Measurements from ENCODE around the gene IP6K1.

Gene IP6K1

DNA sequence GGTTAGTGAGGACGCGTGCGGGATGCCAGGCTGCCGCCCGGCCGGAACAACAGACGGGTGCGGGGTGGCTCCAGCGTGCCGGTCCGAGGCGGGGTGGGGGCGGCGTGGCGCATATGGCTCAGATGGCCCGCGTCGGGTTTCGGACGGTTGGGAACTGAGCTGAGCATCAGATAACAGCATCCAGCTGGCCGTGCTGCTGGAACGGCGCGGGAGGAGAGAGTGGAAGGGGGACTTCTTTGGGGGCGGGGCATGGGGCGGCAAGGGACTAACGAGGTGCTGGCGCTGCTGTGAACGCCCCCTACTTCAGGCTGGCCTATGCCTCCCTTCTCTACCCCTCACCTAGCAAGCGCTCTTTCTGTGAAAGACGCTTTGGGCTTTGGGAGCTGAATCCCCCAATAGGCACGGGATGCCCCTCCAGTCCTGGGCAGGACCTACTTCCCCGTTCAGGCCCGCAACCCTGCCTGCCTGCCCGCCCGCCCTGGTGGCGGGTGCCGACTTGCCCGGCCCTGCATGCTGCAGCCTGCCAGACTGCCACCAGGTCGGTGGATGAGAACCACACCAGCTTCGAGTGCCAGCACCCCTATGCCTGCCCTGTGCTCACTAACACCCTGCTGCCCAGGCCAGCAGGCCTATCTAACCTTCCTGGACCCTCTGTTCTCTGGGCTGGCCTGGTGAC is 17.3 kb upstream of the IP6K1 start:
- WGBS (ENCODE audit: insufficient coverage) = under 1% methylated on average over 27 of the region's 41 CpGs
- ChIA-PET CTCF (interaction anchor here (0.8 to 31.1 kb wide), 13 partner anchors 9 to 102 kb away, joined by 3 to 807 read pairs (median 9); partner anchors contain the start of genes AMIGO3, IP6K1, MST1R and UBA7), POLR2A (interaction anchor here (1.2 to 7.4 kb wide), 9 partner anchors 10 to 137 kb away, joined by 3 to 111 read pairs (median 5); partner anchors contain the start of genes IP6K1, RBM6 and UBA7)
- Histone ChIP-seq H3K9me3 (ENCODE audit: control extremely low read depth in 1 of 5, control insufficient read depth in 4 of 5, insufficient read depth in 2 of 5, low read depth in 1 of 5, low read length in 4 of 5) (no peaks in the 10 kb centered on the region), H3K4me1 (ENCODE audit: control extremely low read depth in 1 of 4, control insufficient read depth in 4 of 4, insufficient read depth in 4 of 4, low read length in 3 of 4) (peaks cover 9 to 56% (median 53%) of the 10 kb centered on the region in 4 experiments), H3K27ac (ENCODE audit: insufficient read depth in 1 of 2, low read depth in 1 of 2, low read length in 2 of 2, poor library complexity in 1 of 2, severe bottlenecking in 2 of 2) (peak overlapping the region; percentile 68 to 92), H3K4me3 (ENCODE audit: control insufficient read depth in 1 of 7, extremely low read depth in 1 of 7, insufficient read depth in 4 of 7, low read depth in 2 of 7, low read length in 6 of 7) (peak overlapping the region; percentile 72 to 95 (median 86)), H3K36me3 (ENCODE audit: control insufficient read depth in 4 of 4, insufficient read depth in 4 of 4, low read length in 3 of 4) (peaks cover 0 to 33% (median 6%) of the 10 kb centered on the region in 4 experiments), H3K27me3 (replicated peaks in 2 of 5; ENCODE audit: control insufficient read depth in 4 of 5, insufficient read depth in 5 of 5, low read length in 4 of 5) (no peaks in the 10 kb centered on the region)
- DNase-seq = peak; percentile 62 to 86 (median 79)

- WGBS (ENCODE audit: insufficient coverage) = 0% methylated on average over 53 of the region's 71 CpGs
- Histone ChIP-seq H3K27ac (ENCODE audit: insufficient read depth in 1 of 2, low read depth in 1 of 2, low read length in 2 of 2, poor library complexity in 1 of 2, severe bottlenecking in 2 of 2) (peak within 1 kb of the TSS; percentile 68 to 92), H3K4me3 (ENCODE audit: control insufficient read depth in 1 of 7, extremely low read depth in 1 of 7, insufficient read depth in 4 of 7, low read depth in 2 of 7, low read length in 6 of 7) (peak within 1 kb of the TSS; percentile 72 to 95 (median 86)), H3K4me1 (ENCODE audit: control extremely low read depth in 1 of 4, control insufficient read depth in 4 of 4, insufficient read depth in 4 of 4, low read length in 3 of 4) (peaks cover 7 to 49% (median 46%) of the 10 kb centered on the region in 4 experiments), H3K36me3 (ENCODE audit: control insufficient read depth in 4 of 4, insufficient read depth in 4 of 4, low read length in 3 of 4) (peaks cover 0 to 26% (median 6%) of the 10 kb centered on the region in 4 experiments), H3K9me3 (ENCODE audit: control extremely low read depth in 1 of 5, control insufficient read depth in 4 of 5, insufficient read depth in 2 of 5, low read depth in 1 of 5, low read length in 4 of 5) (no peaks in the 10 kb centered on the region), H3K27me3 (replicated peaks in 2 of 5; ENCODE audit: control insufficient read depth in 4 of 5, insufficient read depth in 5 of 5, low read length in 4 of 5) (no peaks in the 10 kb centered on the region)
- CTCF ChIA-PET = interaction anchor here (0.8 to 31.1 kb wide), 21 partner anchors 10 to 127 kb away, joined by 3 to 807 read pairs (median 4); partner anchors contain the start of genes AMIGO3, IP6K1, MON1A and MST1R
- POLR2A ChIA-PET = interaction anchor here (0.5 to 7.4 kb wide), 12 partner anchors 11 to 228 kb away, joined by 3 to 111 read pairs (median 4); partner anchors contain the start of genes IP6K1, RBM6 and UBA7
- peak; percentile 88 to 92 (median 91) for DNase-seq
Observed at GRCh38 chr3:49802719-49803464, 16.6 kb upstream of the IP6K1 start, which contains the start of gene INKA1. Gene INKA1, plus strand, starts transcription at chr3:49803261. Its CDS starts 132 bp downstream, at chr3:49803393.

DNA sequence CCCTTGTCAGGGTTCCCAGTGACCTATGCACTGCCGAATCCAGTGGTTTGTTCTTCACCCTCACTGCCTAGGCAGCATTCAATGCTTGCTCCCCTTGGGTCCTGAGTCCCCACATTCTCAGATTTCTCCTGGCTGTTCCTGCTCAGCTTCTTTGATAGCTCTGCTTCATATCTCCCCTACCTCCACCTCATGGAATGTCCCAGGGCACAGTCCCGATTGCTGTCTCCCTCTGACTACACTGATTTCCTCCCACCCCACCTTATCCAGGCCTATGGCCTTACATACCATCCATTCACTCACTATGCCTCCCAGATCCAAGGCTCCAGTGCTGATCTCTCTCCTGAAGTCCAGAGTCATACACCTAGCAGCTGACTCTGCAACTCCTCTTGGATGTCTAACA is 14.8 kb upstream of the IP6K1 start:
- Histone ChIP-seq H3K27ac (ENCODE audit: insufficient read depth in 1 of 2, low read depth in 1 of 2, low read length in 2 of 2, poor library complexity in 1 of 2, severe bottlenecking in 2 of 2) (no peak overlapping the region), H3K4me3 (ENCODE audit: control insufficient read depth in 1 of 7, extremely low read depth in 1 of 7, insufficient read depth in 4 of 7, low read depth in 2 of 7, low read length in 6 of 7) (no peak overlapping the region), H3K4me1 (ENCODE audit: control extremely low read depth in 1 of 4, control insufficient read depth in 4 of 4, insufficient read depth in 4 of 4, low read length in 3 of 4) (peaks cover 4 to 33% (median 29%) of the 10 kb centered on the region in 4 experiments), H3K36me3 (ENCODE audit: control insufficient read depth in 4 of 4, insufficient read depth in 4 of 4, low read length in 3 of 4) (peaks cover 0 to 19% (median 6%) of the 10 kb centered on the region in 4 experiments), H3K27me3 (replicated peaks in 2 of 5; ENCODE audit: control insufficient read depth in 4 of 5, insufficient read depth in 5 of 5, low read length in 4 of 5) (no peaks in the 10 kb centered on the region), H3K9me3 (ENCODE audit: control extremely low read depth in 1 of 5, control insufficient read depth in 4 of 5, insufficient read depth in 2 of 5, low read depth in 1 of 5, low read length in 4 of 5) (no peaks in the 10 kb centered on the region)
- ChIA-PET CTCF (interaction anchor here (1.2 to 31.1 kb wide), 11 partner anchors 11 to 109 kb away, joined by 3 to 807 read pairs (median 8); partner anchors contain the start of genes IP6K1, MST1R and UBA7), POLR2A (interaction anchor here (7.4 kb wide), 1 partner anchor 38 kb away, joined by 111 read pairs; no protein-coding TSS in a partner anchor)
- WGBS (ENCODE audit: insufficient coverage) = 93% methylated on average over 2 of the region's 2 CpGs
- DNase-seq = no peak

GRCh38 chr3:49799761-49800160 is 13.4 kb upstream of the IP6K1 start, which contains the start of gene CDHR4:
Gene CDHR4, minus strand, starts transcription at chr3:49799873. Its CDS starts 61 bp downstream, at chr3:49799812.
- H3K27me3 ChIP-seq (replicated peaks in 2 of 5; ENCODE audit: control insufficient read depth in 4 of 5, insufficient read depth in 5 of 5, low read length in 4 of 5) = no peaks in the 10 kb centered on the region
- no peak within 1 kb of the TSS for H3K4me3 ChIP-seq (ENCODE audit: control insufficient read depth in 1 of 7, extremely low read depth in 1 of 7, insufficient read depth in 4 of 7, low read depth in 2 of 7, low read length in 6 of 7)
- WGBS (ENCODE audit: insufficient coverage) = 100% methylated on average over 2 of the region's 4 CpGs
- no peak within 1 kb of the TSS for H3K27ac ChIP-seq (ENCODE audit: insufficient read depth in 1 of 2, low read depth in 1 of 2, low read length in 2 of 2, poor library complexity in 1 of 2, severe bottlenecking in 2 of 2)
- no peaks in the 10 kb centered on the region for H3K9me3 ChIP-seq (ENCODE audit: control extremely low read depth in 1 of 5, control insufficient read depth in 4 of 5, insufficient read depth in 2 of 5, low read depth in 1 of 5, low read length in 4 of 5)
- ChIA-PET POLR2A (interaction anchor here (0.5 kb wide), 1 partner anchor 61 kb away, joined by 3 read pairs; no protein-coding TSS in a partner anchor), CTCF (interaction anchor here (0.8 to 31.1 kb wide), 3 partner anchors 13 to 101 kb away, joined by 3 to 807 read pairs (median 28); partner anchors contain the start of gene IP6K1)
- no peak for DNase-seq
- peaks cover 0 to 10% (median 4%) of the 10 kb centered on the region in 4 experiments for H3K36me3 ChIP-seq (ENCODE audit: control insufficient read depth in 4 of 4, insufficient read depth in 4 of 4, low read length in 3 of 4)
- H3K4me1 ChIP-seq (ENCODE audit: control extremely low read depth in 1 of 4, control insufficient read depth in 4 of 4, insufficient read depth in 4 of 4, low read length in 3 of 4) = peaks cover under 1 to 20% (median 15%) of the 10 kb centered on the region in 4 experiments

DNA sequence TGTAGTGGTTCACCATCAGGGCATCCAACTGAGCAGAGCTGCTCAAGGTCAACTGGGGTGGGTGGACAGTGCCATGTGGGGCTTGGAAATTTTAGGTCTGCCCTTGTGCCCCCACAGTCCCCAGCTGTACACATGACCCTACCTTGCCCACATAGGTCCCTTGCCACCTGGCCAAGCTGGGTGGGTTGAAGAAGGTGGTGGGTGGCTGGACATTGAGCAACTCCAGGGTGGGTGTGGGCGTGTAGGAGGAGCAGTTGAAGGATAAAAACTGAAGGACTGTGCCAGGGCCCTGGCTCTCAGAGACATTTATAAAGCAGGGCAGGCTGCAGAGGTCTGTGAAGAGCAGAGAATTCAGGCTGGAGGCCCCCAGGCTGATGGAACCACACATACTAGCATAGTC is 12.8 kb upstream of the IP6K1 start:
- CTCF ChIA-PET = interaction anchor here (0.8 to 31.1 kb wide), 2 partner anchors 37 to 102 kb away, joined by 3 to 807 read pairs; no protein-coding TSS in a partner anchor
- DNase-seq = no peak
- H3K4me1 ChIP-seq (ENCODE audit: control extremely low read depth in 1 of 4, control insufficient read depth in 4 of 4, insufficient read depth in 4 of 4, low read length in 3 of 4) = peaks cover 0 to 13% (median 9%) of the 10 kb centered on the region in 4 experiments
- 100% methylated on average over 1 of the region's 1 CpG for WGBS (ENCODE audit: insufficient coverage)
- POLR2A ChIA-PET = interaction anchor here (0.5 to 0.8 kb wide), 2 partner anchors 40 to 62 kb away, joined by 3 to 4 read pairs; no protein-coding TSS in a partner anchor
- H3K27ac ChIP-seq (ENCODE audit: insufficient read depth in 1 of 2, low read depth in 1 of 2, low read length in 2 of 2, poor library complexity in 1 of 2, severe bottlenecking in 2 of 2) = no peak overlapping the region
- H3K4me3 ChIP-seq (ENCODE audit: control insufficient read depth in 1 of 7, extremely low read depth in 1 of 7, insufficient read depth in 4 of 7, low read depth in 2 of 7, low read length in 6 of 7) = no peak overlapping the region
- no peaks in the 10 kb centered on the region for H3K27me3 ChIP-seq (replicated peaks in 2 of 5; ENCODE audit: control insufficient read depth in 4 of 5, insufficient read depth in 5 of 5, low read length in 4 of 5)
- no peaks in the 10 kb centered on the region for H3K9me3 ChIP-seq (ENCODE audit: control extremely low read depth in 1 of 5, control insufficient read depth in 4 of 5, insufficient read depth in 2 of 5, low read depth in 1 of 5, low read length in 4 of 5)
- H3K36me3 ChIP-seq (ENCODE audit: control insufficient read depth in 4 of 4, insufficient read depth in 4 of 4, low read length in 3 of 4) = peaks cover 0 to 3% (median 0%) of the 10 kb centered on the region in 4 experiments

DNA sequence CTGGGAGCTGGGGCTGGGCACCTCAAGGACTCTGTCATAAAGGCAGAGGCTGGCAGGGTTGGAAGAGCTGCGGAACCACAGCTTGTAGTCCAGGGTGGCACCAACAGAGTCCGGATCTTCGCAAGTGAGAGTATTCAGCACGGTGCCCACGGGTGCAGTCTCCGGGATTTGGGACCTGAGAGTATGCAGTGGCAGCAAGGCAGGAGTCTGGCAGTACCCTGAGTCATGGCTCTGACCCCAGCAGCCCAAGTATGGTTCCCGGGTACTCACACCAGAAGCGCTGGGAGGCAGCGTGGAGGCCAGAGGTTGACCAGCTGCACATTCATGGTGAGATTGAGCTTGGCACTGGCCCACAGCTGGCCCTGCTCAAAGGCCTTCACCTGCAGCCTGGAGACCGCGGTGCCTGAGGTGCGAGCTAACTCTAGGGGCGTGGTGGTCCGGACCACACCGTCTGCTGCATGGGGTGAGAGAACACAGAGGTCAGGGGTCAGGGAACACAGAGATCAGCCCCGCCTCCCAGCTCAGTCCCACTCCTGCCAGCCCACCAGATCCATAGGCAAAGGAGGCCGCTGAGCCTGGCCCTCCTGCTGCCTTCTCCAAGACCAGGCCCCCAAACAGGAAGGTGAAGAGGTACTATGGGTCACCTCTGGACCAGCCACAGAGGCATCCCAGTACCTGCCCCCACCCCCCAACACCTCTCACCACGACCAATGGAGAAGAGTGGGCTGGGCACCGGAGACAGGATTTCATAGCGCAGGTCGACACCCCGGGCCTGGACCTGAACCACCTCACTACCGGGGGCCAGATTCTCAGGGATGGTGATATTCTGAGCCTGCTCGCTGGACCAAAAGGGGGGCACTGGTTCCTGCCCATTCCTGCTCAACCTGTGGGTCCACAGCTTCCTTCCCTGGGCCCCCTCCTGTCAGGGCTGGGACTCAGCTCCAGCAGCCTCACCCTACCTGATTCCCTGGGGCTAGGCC is 8.9 kb upstream of the IP6K1 start:
- H3K27me3 ChIP-seq (replicated peaks in 2 of 5; ENCODE audit: control insufficient read depth in 4 of 5, insufficient read depth in 5 of 5, low read length in 4 of 5) = no peaks in the 10 kb centered on the region
- DNase-seq = no peak
- peaks cover 0 to 7% (median 4%) of the 10 kb centered on the region in 4 experiments for H3K4me1 ChIP-seq (ENCODE audit: control extremely low read depth in 1 of 4, control insufficient read depth in 4 of 4, insufficient read depth in 4 of 4, low read length in 3 of 4)
- CTCF ChIA-PET = interaction anchor here (31.1 kb wide), 1 partner anchor 41 kb away, joined by 807 read pairs; no protein-coding TSS in a partner anchor
- H3K27ac ChIP-seq (ENCODE audit: insufficient read depth in 1 of 2, low read depth in 1 of 2, low read length in 2 of 2, poor library complexity in 1 of 2, severe bottlenecking in 2 of 2) = no peak overlapping the region
- WGBS (ENCODE audit: insufficient coverage) = 98% methylated on average over 20 of the region's 24 CpGs
- POLR2A ChIA-PET = no interaction called here
- no peaks in the 10 kb centered on the region for H3K9me3 ChIP-seq (ENCODE audit: control extremely low read depth in 1 of 5, control insufficient read depth in 4 of 5, insufficient read depth in 2 of 5, low read depth in 1 of 5, low read length in 4 of 5)
- no peak overlapping the region for H3K4me3 ChIP-seq (ENCODE audit: control insufficient read depth in 1 of 7, extremely low read depth in 1 of 7, insufficient read depth in 4 of 7, low read depth in 2 of 7, low read length in 6 of 7)
- H3K36me3 ChIP-seq (ENCODE audit: control insufficient read depth in 4 of 4, insufficient read depth in 4 of 4, low read length in 3 of 4) = no peaks in the 10 kb centered on the region
